HUES48 (cell line): ENCODE results near the gene METTL21C.

Source experiments
- H3K27ac ChIP-seq: one replicate; pipeline ENCODE4 v1.7.0; 2013; ENCODE audit warnings: low read depth, low read length, inconsistent platforms
- H3K27me3 ChIP-seq: 2 replicates; pipeline ENCODE4 v1.6.1; 2013; ENCODE audit warnings: mild to moderate bottlenecking, low read length; ENCODE audit not compliant: control insufficient read depth, insufficient read depth
- H3K36me3 ChIP-seq: 2 replicates; pipeline ENCODE4 v1.6.1; 2013; ENCODE audit warnings: low read length; ENCODE audit not compliant: control insufficient read depth, insufficient read depth
- H3K4me1 ChIP-seq: 2 replicates; pipeline ENCODE4 v1.6.1; 2013; ENCODE audit warnings: mild to moderate bottlenecking, low read length; ENCODE audit not compliant: control insufficient read depth, insufficient read depth
- H3K4me3 ChIP-seq: 2 replicates; pipeline ENCODE4 v1.5.1; 2013; ENCODE audit warnings: mild to moderate bottlenecking, low read depth, low read length
- H3K9ac ChIP-seq: 2 replicates; pipeline ENCODE4 v1.6.1; 2013; ENCODE audit warnings: mild to moderate bottlenecking, low read depth, low read length, moderate library complexity
- H3K9me3 ChIP-seq: 2 replicates; pipeline ENCODE4 v1.6.1; 2013; ENCODE audit warnings: low read length; ENCODE audit not compliant: control insufficient read depth, insufficient read depth

METTL21C gene

GRCh38 chr13:102708991-102709390 is 14.1 kb upstream of the METTL21C start:
- Histone ChIP-seq H3K27me3 (no peaks in the 10 kb centered on the region), H3K4me3 (no peak overlapping the region), H3K9me3 (no peaks in the 10 kb centered on the region), H3K4me1 (no peaks in the 10 kb centered on the region), H3K36me3 (no peaks in the 10 kb centered on the region), H3K27ac (no peak overlapping the region), H3K9ac (no peak overlapping the region)

GRCh38 chr13:102708211-102708610 is 13.4 kb upstream of the METTL21C start:
- Histone ChIP-seq H3K27ac (no peak overlapping the region), H3K27me3 (no peaks in the 10 kb centered on the region), H3K4me1 (no peaks in the 10 kb centered on the region), H3K36me3 (no peaks in the 10 kb centered on the region), H3K9ac (no peak overlapping the region), H3K4me3 (no peak overlapping the region), H3K9me3 (no peaks in the 10 kb centered on the region)

DNA sequence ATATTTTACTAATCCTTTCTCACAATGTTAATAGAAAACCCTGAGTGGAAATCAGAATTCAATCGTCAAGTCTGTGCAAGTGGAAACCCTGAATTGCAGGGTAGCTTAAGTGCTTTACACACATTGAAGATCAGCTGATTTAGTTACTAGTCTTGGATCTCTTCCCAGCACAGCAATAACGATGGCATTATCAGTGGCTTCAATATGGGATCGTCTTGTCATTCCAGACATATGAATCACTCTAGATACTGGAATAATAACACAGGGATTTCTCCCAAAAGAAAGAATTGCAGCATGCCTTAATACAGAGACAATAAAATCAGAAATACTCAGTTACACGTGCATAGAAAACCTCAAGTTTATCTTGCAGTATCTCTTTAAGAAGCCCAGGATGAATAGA is 12.6 kb upstream of the METTL21C start:
- H3K9me3 ChIP-seq: no peaks in the 10 kb centered on the region
- H3K27me3 ChIP-seq: no peaks in the 10 kb centered on the region
- no peaks in the 10 kb centered on the region for H3K36me3 ChIP-seq
- no peaks in the 10 kb centered on the region for H3K4me1 ChIP-seq
- H3K27ac ChIP-seq: no peak overlapping the region
- no peak overlapping the region for H3K9ac ChIP-seq
- no peak overlapping the region for H3K4me3 ChIP-seq

- H3K27me3 ChIP-seq: no peaks in the 10 kb centered on the region
- H3K9me3 ChIP-seq: no peaks in the 10 kb centered on the region
- no peak overlapping the region for H3K9ac ChIP-seq
Observed at GRCh38 chr13:102704238-102705058, 9.6 kb upstream of the METTL21C start.

DNA sequence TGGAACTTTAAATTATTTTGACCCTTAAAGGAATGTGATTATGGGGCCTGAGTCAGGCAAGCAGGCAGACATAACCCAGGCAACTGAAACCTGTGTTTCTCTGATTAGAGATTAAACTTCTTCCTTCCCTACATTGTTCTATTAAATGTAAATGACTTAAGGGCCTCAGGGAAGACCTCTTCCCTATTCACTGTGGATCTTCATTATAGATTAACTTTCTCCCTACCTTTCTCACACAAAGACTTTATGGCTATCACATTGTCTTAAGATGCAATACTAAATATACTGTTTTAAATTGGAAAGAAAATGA is 8.8 kb upstream of the METTL21C start:
- Histone ChIP-seq H3K27me3 (no peaks in the 10 kb centered on the region), H3K9ac (no peak overlapping the region), H3K27ac (no peak overlapping the region), H3K4me3 (no peak overlapping the region), H3K36me3 (no peaks in the 10 kb centered on the region), H3K4me1 (no peaks in the 10 kb centered on the region), H3K9me3 (no peaks in the 10 kb centered on the region)

More at GRCh38 chr13:102704238-102705058, 9.6 kb upstream of the METTL21C start:
- Histone ChIP-seq H3K27ac (no peak overlapping the region), H3K4me1 (no peaks in the 10 kb centered on the region), H3K4me3 (no peak overlapping the region), H3K36me3 (no peaks in the 10 kb centered on the region)

DNA sequence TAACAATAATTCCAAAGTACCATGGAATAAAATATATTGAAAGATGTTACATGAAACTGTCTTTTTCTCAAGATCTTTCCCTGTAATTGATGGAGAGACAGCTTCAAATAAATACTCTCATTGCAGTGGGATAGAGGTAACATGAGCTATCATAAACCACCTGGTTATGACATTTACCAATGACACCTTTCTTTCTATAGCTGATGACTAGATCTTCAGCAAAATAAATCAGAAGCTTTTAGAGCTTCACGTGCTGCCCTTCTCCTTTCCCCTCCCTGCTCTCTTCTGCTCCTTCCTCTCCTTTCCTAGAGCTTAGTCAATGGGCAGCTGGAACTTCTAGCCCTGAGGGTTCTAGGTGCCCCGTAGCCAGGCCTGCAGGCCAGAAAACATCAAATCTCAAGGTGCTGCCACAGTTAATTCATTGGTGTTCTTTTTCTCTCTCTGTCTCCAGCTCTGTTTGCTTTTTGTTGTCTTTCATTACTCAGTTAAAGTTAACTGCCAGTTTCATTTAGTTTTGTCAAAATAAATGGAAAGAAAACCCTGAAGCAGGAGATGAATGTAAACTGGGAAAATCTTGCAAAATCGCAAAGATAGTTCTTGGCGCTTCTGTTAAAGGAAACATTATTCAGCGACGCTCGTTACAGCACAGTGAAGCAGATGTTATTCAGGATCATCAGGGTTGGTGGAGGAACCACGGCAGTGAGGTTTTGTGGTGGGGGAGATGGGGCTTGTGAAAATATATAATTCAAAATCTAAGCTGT is 8.3 kb upstream of the METTL21C start:
- no peaks in the 10 kb centered on the region for H3K27me3 ChIP-seq
- no peak overlapping the region for H3K27ac ChIP-seq
- no peak overlapping the region for H3K9ac ChIP-seq

GRCh38 chr13:102701331-102701730 is 6.5 kb upstream of the METTL21C start:
- Histone ChIP-seq H3K4me3 (no peak overlapping the region), H3K27ac (no peak overlapping the region), H3K27me3 (no peaks in the 10 kb centered on the region), H3K36me3 (no peaks in the 10 kb centered on the region), H3K9ac (no peak overlapping the region), H3K9me3 (no peaks in the 10 kb centered on the region), H3K4me1 (no peaks in the 10 kb centered on the region)

More for the DNA sequence above, 8.3 kb upstream of the METTL21C start:
- Histone ChIP-seq H3K4me3 (no peak overlapping the region), H3K9me3 (no peaks in the 10 kb centered on the region), H3K4me1 (no peaks in the 10 kb centered on the region), H3K36me3 (no peaks in the 10 kb centered on the region)

DNA sequence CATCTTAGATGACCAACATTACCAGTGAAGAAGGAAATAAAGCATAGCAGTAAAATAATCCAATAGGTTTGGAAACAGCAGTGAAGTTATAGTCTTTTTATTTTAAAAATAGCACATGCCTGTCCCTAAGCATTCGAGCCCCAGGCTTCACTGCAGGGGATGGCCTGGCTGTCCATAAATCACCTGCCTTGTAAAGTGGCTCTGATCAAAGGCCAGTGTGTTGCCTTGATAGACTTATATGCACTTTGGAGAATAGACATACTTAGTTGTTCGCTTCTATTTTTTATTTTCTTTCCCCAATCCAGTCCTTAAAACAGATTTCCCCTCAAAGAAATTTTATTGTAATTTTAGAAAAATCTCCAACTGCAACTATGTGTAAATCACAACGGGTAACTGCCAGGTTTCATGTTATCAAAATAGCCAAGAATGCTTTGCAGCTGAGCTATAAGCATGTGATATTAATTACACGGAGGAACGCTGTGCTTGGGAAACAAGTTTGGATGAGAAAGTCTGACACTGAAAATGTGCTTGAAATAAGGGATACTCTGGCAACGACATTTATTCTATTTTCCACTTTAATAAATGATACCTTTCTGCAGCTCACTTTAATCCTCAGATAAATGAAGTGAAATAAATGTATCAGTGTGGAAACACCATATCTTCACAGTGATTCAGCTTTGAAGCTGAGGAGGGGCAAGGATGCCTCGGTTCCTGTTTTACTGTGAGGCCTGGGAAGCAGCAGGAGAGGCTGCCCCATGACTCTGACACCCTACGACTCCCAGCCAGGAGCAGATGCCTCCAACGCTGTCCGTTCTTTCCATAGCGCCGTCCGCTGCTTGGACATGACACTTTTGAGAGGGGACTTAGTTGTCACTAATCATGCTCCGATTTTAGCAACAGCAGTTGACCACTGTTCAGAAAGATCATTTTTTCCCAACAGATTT is 5.5 kb upstream of the METTL21C start:
- no peak overlapping the region for H3K27ac ChIP-seq
- H3K4me3 ChIP-seq: no peak overlapping the region
- no peaks in the 10 kb centered on the region for H3K4me1 ChIP-seq
- H3K9me3 ChIP-seq: no peaks in the 10 kb centered on the region
- H3K36me3 ChIP-seq: no peaks in the 10 kb centered on the region
- H3K27me3 ChIP-seq: no peaks in the 10 kb centered on the region
- H3K9ac ChIP-seq: no peak overlapping the region

- no peak overlapping the region for H3K27ac ChIP-seq
- no peaks in the 10 kb centered on the region for H3K9me3 ChIP-seq
- no peaks in the 10 kb centered on the region for H3K27me3 ChIP-seq
- H3K4me1 ChIP-seq: no peaks in the 10 kb centered on the region
- no peak overlapping the region for H3K4me3 ChIP-seq
- no peak overlapping the region for H3K9ac ChIP-seq
- no peaks in the 10 kb centered on the region for H3K36me3 ChIP-seq
Observed at GRCh38 chr13:102699504-102699903, 4.7 kb upstream of the METTL21C start.

- Histone ChIP-seq H3K9ac (no peak overlapping the region), H3K4me3 (no peak overlapping the region), H3K36me3 (no peaks in the 10 kb centered on the region), H3K4me1 (peaks cover 3% of the 10 kb centered on the region; the same call in 1 of the 2 replicates), H3K27me3 (no peaks in the 10 kb centered on the region), H3K27ac (no peak overlapping the region), H3K9me3 (no peaks in the 10 kb centered on the region)
Observed at GRCh38 chr13:102698649-102698980, 3.8 kb upstream of the METTL21C start.
